HepG2 (cell line): ENCODE data around the gene KANK3. TPM values are rescaled to one million over a fixed set of nuclear protein-coding genes. Genes with fewer than 3 reads are reported as not detected.

ENCODE experiments used
- CBFB ChIP-seq: sonication (generic); formaldehyde crosslinking; IDR thresholded peaks from 2 replicates; pipeline ENCODE4 v1.4.0; 2020; ENCODE audit warnings: missing genetic modification reagents
- EED ChIP-seq: sonication (generic); formaldehyde crosslinking; IDR thresholded peaks from 2 replicates; pipeline ENCODE4 v1.5.0; 2020; ENCODE audit warnings: mild to moderate bottlenecking, missing genetic modification reagents
- ELF3 ChIP-seq: IDR thresholded peaks from 2 replicates; pipeline ENCODE4 v1.6.1; 2016; ENCODE audit warnings: missing genetic modification reagents, missing compliant biosample characterization
- FOXO1 ChIP-seq: sonication (generic); formaldehyde crosslinking; IDR thresholded peaks from 2 replicates; pipeline ENCODE4 v1.4.0; 2020; ENCODE audit warnings: missing genetic modification reagents
- HMG20B ChIP-seq: conservative IDR thresholded peaks from 2 replicates; pipeline ENCODE4 v1.6.1; 2016; ENCODE audit warnings: missing genetic modification reagents, missing compliant biosample characterization
- IRF2 ChIP-seq: IDR thresholded peaks from 2 replicates; pipeline ENCODE4 v1.6.1; 2018; ENCODE audit warnings: missing genetic modification reagents, missing compliant biosample characterization
- KLF9 ChIP-seq: IDR thresholded peaks from 2 replicates; pipeline ENCODE4 v1.6.1; 2016; ENCODE audit warnings: low read depth
- NFRKB ChIP-seq: fragments of 450-650 bp; IDR thresholded peaks from 2 replicates; pipeline ENCODE4 v1.6.1; 2017
- PLSCR1 ChIP-seq: sonication (generic); formaldehyde crosslinking; IDR thresholded peaks from 2 replicates; pipeline ENCODE4 v1.5.0; 2020; ENCODE audit warnings: missing genetic modification reagents, mild to moderate bottlenecking, borderline replicate concordance
- RBAK ChIP-seq: sonication (generic); formaldehyde crosslinking; IDR thresholded peaks from 2 replicates; pipeline ENCODE4 v1.5.1; 2020; ENCODE audit warnings: mild to moderate bottlenecking, missing genetic modification reagents
- SOX13 ChIP-seq, 3 experiments: fragments of 450-650 bp in 1 of 3; sonication (generic) in 1 of 3; formaldehyde crosslinking in 1 of 3; IDR thresholded peaks in 2 of 3; conservative IDR thresholded peaks in 1 of 3; 2 replicates each; pipeline versions ENCODE4 v1.5.0 to v1.6.1; 2016 to 2020; ENCODE audit warnings: antibody characterized with exemption in 1 of 3, mild to moderate bottlenecking in 1 of 3, missing compliant biosample characterization in 1 of 3, missing genetic modification reagents in 1 of 3, moderate library complexity in 1 of 3
- TBX2 ChIP-seq: sonication (generic); formaldehyde crosslinking; IDR thresholded peaks from 2 replicates; pipeline ENCODE4 v1.5.0; 2020; ENCODE audit warnings: missing genetic modification reagents, mild to moderate bottlenecking, borderline replicate concordance
- ZBED4 ChIP-seq: sonication (generic); formaldehyde crosslinking; IDR thresholded peaks from 2 replicates; pipeline ENCODE4 v1.4.0; 2020; ENCODE audit warnings: missing genetic modification reagents, borderline replicate concordance
- ZBTB49 ChIP-seq: sonication (generic); formaldehyde crosslinking; IDR thresholded peaks from 2 replicates; pipeline ENCODE4 v1.4.0; 2020; ENCODE audit warnings: missing genetic modification reagents, borderline replicate concordance
- ZFP62 ChIP-seq: sonication (generic); formaldehyde crosslinking; IDR thresholded peaks from 2 replicates; pipeline ENCODE4 v1.4.0; 2020; ENCODE audit warnings: missing genetic modification reagents
- ZMYM4 ChIP-seq: sonication (generic); formaldehyde crosslinking; IDR thresholded peaks from 2 replicates; pipeline ENCODE4 v1.8.1; 2023; ENCODE audit warnings: mild to moderate bottlenecking, missing genetic modification reagents
- ZNF432 ChIP-seq: sonication (generic); formaldehyde crosslinking; IDR thresholded peaks from 2 replicates; pipeline ENCODE4 v1.5.0; 2020; ENCODE audit warnings: missing genetic modification reagents, mild to moderate bottlenecking, borderline replicate concordance
- ZNF558 ChIP-seq: sonication (generic); formaldehyde crosslinking; IDR thresholded peaks from 2 replicates; pipeline ENCODE4 v1.9.0; 2022; ENCODE audit warnings: mild to moderate bottlenecking, missing genetic modification reagents, borderline replicate concordance
- ZNF747 ChIP-seq: sonication (generic); formaldehyde crosslinking; IDR thresholded peaks from 2 replicates; pipeline ENCODE4 v1.8.1; 2023; ENCODE audit warnings: missing genetic modification reagents, mild to moderate bottlenecking, borderline replicate concordance
- polyA plus RNA-seq, 8 experiments: library from polyadenylated mRNA; depleted of rRNA in 3 of 8; stranded (reverse) in 7 of 8; unstranded in 1 of 8; fragments of >200 nt; fragmentation: Illumina TruSeq in 4 of 8; extraction: Trizol in 4 of 8; gene quantifications; 2 replicates each; pipeline versions ENCODE4 v1.2.1 to v1.2.3, GENCODE V29; 2011 to 2016; ENCODE audit warnings: low read depth in 4 of 8, missing spikeins in 1 of 8, mixed read lengths in 1 of 8; ENCODE audit not compliant: insufficient read depth in 1 of 8
- total RNA-seq, 5 experiments: library from RNA; depleted of rRNA; stranded (reverse); fragments of >200 nt; fragmentation: Illumina TruSeq; extraction: Trizol; gene quantifications; 2 replicates each; pipeline ENCODE4 v1.2.3, GENCODE V29; 2016; ENCODE audit warnings: low read depth in 1 of 5
- TF ChIP-seq, protein P1 (sequence below): IDR thresholded peaks from 2 replicates; pipeline ENCODE4 v1.6.1; 2016

Gene KANK3
- total and polyA plus RNA-seq, 2 of the 13 experiments (the other 11 are each of a cell fraction or from before 2014, with no cell fraction given) = 0.15 to 0.20 TPM

DNA sequence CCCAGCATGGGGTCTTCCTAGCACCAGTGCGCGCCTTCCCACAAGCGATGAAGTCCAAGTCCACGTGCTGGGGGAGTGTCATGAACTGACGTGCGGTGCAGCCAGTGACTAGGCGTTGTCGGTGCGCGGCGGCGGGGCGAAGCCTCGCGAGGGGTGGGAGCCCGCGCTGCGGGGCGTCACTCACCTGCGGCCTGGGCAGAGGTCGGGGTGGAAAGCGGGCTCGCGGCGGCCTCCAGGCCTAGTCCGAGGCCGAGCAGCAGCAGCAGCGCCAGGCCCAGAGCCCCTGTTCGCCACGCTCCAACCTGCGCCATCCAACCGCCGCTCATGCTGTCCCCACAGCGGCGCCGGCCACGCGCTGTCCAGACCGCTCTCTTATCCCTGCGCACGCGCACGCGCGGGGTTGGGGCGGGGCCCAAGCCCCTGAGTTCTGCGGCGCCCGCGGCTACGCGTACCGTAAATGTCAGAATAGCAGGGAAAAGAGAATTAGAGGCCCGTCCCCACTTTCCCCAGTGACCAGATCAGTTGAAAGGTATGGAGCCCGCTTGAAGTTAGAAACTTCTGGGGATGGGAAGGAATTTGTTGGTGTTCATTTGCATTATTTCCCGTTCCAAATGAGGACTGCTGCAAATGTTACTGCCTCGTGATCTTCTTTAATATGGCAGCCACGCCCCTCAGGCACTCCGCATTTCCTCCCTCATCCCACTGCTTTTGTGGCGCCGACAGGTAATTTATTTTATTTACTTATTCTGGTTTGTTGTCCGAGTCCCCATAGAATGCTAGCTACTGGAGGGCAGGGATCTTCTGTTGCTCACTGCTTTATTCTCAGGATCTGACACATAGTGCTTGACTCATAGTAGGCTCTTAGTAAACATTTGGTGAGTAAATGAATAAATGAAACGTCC is 34.8 kb downstream of the KANK3 start, which contains the start of gene CD320 (continued):
- TF ChIP-seq RBAK (CRISPR knock-in tag) (no peak), ZNF558 (CRISPR knock-in tag) (peak; percentile 70; the same call in 1 of the 2 replicates), PLSCR1 (no peak), EED (CRISPR knock-in tag) (peak; percentile 97), CBFB (CRISPR knock-in tag) (peak; percentile 86; the same call in 1 of the 2 replicates), HMG20B (CRISPR knock-in tag) (no peak; the same call in 1 of the 2 replicates), ZBTB49 (no peak), FOXO1 (CRISPR knock-in tag) (peak; percentile 23; the same call in 1 of the 2 replicates), ZMYM4 (CRISPR knock-in tag) (peak; percentile 68), ZBED4 (peak; percentile 69; the same call in 1 of the 2 replicates), ZNF432 (CRISPR knock-in tag) (no peak), ZFP62 (no peak), SOX13 (IDR thresholded peaks at IDR 0.05) (no peak), SOX13 (CRISPR knock-in tag; conservative IDR thresholded peaks at IDR 0.05 in 1 of 2, IDR thresholded peaks at IDR 0.05 in 1 of 2) (no peak), IRF2 (CRISPR knock-in tag) (0 out of 2 replicates have a peak, but pooled peaks have one; percentile 19), ZNF747 (CRISPR knock-in tag) (peak; percentile 93), TBX2 (peak; percentile 95), ELF3 (CRISPR knock-in tag) (0 out of 2 replicates have a peak, but pooled peaks have one; percentile 25), NFRKB (no peak), KLF9 (CRISPR knock-in tag) (peak; percentile 38; the same call in 1 of the 2 replicates)
- TF ChIP-seq, protein P1, sequence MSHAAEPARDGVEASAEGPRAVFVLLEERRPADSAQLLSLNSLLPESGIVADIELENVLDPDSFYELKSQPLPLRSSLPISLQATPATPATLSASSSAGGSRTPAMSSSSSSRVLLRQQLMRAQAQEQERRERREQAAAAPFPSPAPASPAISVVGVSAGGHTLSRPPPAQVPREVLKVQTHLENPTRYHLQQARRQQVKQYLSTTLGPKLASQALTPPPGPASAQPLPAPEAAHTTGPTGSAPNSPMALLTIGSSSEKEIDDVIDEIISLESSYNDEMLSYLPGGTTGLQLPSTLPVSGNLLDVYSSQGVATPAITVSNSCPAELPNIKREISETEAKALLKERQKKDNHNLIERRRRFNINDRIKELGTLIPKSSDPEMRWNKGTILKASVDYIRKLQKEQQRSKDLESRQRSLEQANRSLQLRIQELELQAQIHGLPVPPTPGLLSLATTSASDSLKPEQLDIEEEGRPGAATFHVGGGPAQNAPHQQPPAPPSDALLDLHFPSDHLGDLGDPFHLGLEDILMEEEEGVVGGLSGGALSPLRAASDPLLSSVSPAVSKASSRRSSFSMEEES (CRISPR knock-in tag) = peak; percentile 34; the same call in 1 of the 2 replicates
